Measurements from ENCODE around the gene HERC6.

- TF ChIP-seq JUN (IDR thresholded peaks at IDR 0.05) (no peak), CTCF (IDR thresholded peaks at IDR 0.05) (no peak), EP300 (IDR thresholded peaks at IDR 0.05) (no peak), CBX2 (IDR thresholded peaks at IDR 0.05; ENCODE audit: borderline replicate concordance, low read depth) (no peak), USF2 (IDR thresholded peaks at IDR 0.05) (no peak), ELK1 (IDR thresholded peaks at IDR 0.05; ENCODE audit: low read depth, low read length) (no peak), BHLHE40 (IDR thresholded peaks at IDR 0.05; ENCODE audit: low read depth, low read length) (no peak)
These were observed 63.0 kb downstream of the HERC6 start for GRCh38 chr4:88441696-88442095.

Measured in A549 (cell line).